Smooth muscle cell (in vitro differentiated cells): Measurements from ENCODE around the gene GNG3. TPM values are rescaled to one million over a fixed set of nuclear protein-coding genes. Genes with fewer than 3 reads are reported as not detected.

Experiments
- DNase-seq: peaks from one replicate; lab custom pipeline; 2025; ENCODE audit not compliant: unreplicated experiment; lab: John Stamatoyannopoulos, UW
- H2AFZ ChIP-seq: fragments of 200-600 bp; sonication (generic); 2 replicates; pipeline ENCODE4 v1.6.0; 2016; ENCODE audit warnings: antibody characterized with exemption, low read depth, mild to moderate bottlenecking
- H3F3A ChIP-seq: fragments of 200-600 bp; sonication (generic); 2 replicates; pipeline ENCODE4 v1.6.0; 2017; ENCODE audit warnings: antibody characterized with exemption, low read depth
- H3K27ac ChIP-seq: fragments of 200-600 bp; sonication (generic); 2 replicates; pipeline ENCODE4 v1.5.1; 2016; ENCODE audit warnings: low read depth, mild to moderate bottlenecking
- H3K27me3 ChIP-seq: fragments of 200-600 bp; sonication (generic); 2 replicates; pipeline ENCODE4 v1.6.1; 2016; ENCODE audit warnings: low read depth, mild to moderate bottlenecking
- H3K36me3 ChIP-seq: fragments of 200-600 bp; sonication (generic); 2 replicates; pipeline ENCODE4 v1.5.1; 2016; ENCODE audit warnings: low read depth
- H3K4me1 ChIP-seq: fragments of 200-600 bp; sonication (generic); 2 replicates; pipeline ENCODE4 v1.5.1; 2016; ENCODE audit warnings: low read depth
- H3K4me2 ChIP-seq: fragments of 200-600 bp; sonication (generic); 2 replicates; pipeline ENCODE4 v1.6.0; 2016; ENCODE audit warnings: mild to moderate bottlenecking
- H3K4me3 ChIP-seq: fragments of 200-600 bp; sonication (generic); 2 replicates; pipeline ENCODE4 v1.5.1; 2016; ENCODE audit warnings: mild to moderate bottlenecking
- H3K79me2 ChIP-seq: fragments of 200-600 bp; sonication (generic); 2 replicates; pipeline ENCODE4 v1.6.0; 2016; ENCODE audit warnings: low read depth, mild to moderate bottlenecking
- H3K9ac ChIP-seq: fragments of 200-600 bp; sonication (generic); 2 replicates; pipeline ENCODE4 v1.6.0; 2016; ENCODE audit warnings: low read depth
- H3K9me3 ChIP-seq: fragments of 200-600 bp; sonication (generic); replicated peaks from 2 replicates; pipeline ENCODE4 v1.5.1; 2016; ENCODE audit warnings: low read depth
- H4K20me1 ChIP-seq: fragments of 200-600 bp; sonication (generic); 2 replicates; pipeline ENCODE4 v1.6.0; 2016; ENCODE audit warnings: low read depth
- WGBS: methylation state at CpG from one replicate; pipeline ENCODE4 v1.1.7; 2016; ENCODE audit warnings: low lambda C conversion rate; 5-methylcytosine and 5-hydroxymethylcytosine counted together
- polyA plus RNA-seq: library from polyadenylated mRNA; unstranded; fragments of >200 nt; fragmentation: Nextera tagmentation; extraction: Ambion mirVana; gene quantifications from 2 replicates; pipeline ENCODE4 v1.2.1, GENCODE V29; 2016
- total RNA-seq: library from RNA; depleted of rRNA; stranded (reverse); fragments of >200 nt; gene quantifications from 2 replicates; pipeline ENCODE4 v1.2.3, GENCODE V29; 2014
- TF ChIP-seq, protein P1 (sequence below): fragments of 200-600 bp; sonication (generic); IDR thresholded peaks from 2 replicates; pipeline ENCODE4 v1.5.1; 2017; ENCODE audit warnings: borderline replicate concordance, mild to moderate bottlenecking, antibody characterized with exemption; ENCODE audit not compliant: insufficient read depth, poor library complexity, severe bottlenecking

The GNG3 gene
- total and polyA plus RNA-seq, 2 experiments from 2014 or later, result 0.18 TPM; not detected in 1

DNA sequence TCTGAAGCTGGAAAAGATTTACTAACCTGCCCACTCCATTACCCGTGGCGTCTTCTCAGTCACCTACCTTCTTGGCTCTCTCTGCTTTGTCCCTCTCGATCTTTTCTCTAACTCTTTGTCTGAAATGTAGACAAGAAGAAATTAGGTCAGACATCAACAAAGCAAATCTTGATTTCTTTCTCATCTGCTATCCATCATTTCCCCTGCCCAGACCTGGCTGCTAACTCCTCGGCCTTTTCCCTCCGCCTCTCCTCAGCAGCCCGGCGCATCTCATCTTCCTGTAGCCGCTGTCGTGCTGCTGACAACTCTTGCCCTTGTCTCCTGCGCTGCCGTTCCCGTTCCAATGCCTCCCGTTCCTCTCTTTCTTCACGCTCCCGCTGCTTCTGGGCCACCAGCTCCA is 29.8 kb upstream of the GNG3 start:
- Histone ChIP-seq H3K79me2 (peaks cover 24% of the 10 kb centered on the region), H4K20me1 (no peaks in the 10 kb centered on the region), H3K4me2 (peak overlapping the region; percentile 91), H3K4me1 (peaks cover 7% of the 10 kb centered on the region), H3K4me3 (peak overlapping the region; percentile 92), H3K9me3 (no peaks in the 10 kb centered on the region), H3K9ac (peak overlapping the region; percentile 95), H2AFZ (no peak overlapping the region), H3K27me3 (no peaks in the 10 kb centered on the region), H3K27ac (peak overlapping the region; percentile 72), H3K36me3 (no peaks in the 10 kb centered on the region), H3F3A (peaks cover 27% of the 10 kb centered on the region)
- no peak for DNase-seq
- TF ChIP-seq, protein P1, sequence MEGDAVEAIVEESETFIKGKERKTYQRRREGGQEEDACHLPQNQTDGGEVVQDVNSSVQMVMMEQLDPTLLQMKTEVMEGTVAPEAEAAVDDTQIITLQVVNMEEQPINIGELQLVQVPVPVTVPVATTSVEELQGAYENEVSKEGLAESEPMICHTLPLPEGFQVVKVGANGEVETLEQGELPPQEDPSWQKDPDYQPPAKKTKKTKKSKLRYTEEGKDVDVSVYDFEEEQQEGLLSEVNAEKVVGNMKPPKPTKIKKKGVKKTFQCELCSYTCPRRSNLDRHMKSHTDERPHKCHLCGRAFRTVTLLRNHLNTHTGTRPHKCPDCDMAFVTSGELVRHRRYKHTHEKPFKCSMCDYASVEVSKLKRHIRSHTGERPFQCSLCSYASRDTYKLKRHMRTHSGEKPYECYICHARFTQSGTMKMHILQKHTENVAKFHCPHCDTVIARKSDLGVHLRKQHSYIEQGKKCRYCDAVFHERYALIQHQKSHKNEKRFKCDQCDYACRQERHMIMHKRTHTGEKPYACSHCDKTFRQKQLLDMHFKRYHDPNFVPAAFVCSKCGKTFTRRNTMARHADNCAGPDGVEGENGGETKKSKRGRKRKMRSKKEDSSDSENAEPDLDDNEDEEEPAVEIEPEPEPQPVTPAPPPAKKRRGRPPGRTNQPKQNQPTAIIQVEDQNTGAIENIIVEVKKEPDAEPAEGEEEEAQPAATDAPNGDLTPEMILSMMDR, result no peak
- 93% methylated on average over 15 of the region's 15 CpGs for WGBS

DNA sequence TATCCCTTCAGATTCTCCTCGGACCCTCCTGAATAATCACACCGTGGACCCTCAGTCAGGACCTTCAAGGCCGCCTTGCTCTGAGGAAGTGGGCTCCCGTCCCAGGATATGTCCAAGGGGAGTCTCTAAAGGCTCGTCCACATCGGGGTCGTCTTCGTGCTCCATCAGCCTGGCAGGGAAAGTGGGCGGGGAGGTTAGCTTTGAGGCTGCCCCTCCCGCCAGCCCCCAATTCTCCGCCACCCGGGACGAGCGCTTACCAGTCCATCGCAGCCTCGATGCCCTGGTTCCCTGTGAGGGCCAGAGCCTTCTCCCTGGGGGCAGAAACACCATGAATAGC is 29.1 kb upstream of the GNG3 start:
- peaks cover 7% of the 10 kb centered on the region for H3K4me1 ChIP-seq
- no peak for DNase-seq
- WGBS, result 10% methylated on average over 13 of the region's 16 CpGs
- H3K9me3 ChIP-seq, result no peaks in the 10 kb centered on the region
- H4K20me1 ChIP-seq, result no peaks in the 10 kb centered on the region
- TF ChIP-seq, protein P1, result no peak
- peak overlapping the region; percentile 95 for H3K9ac ChIP-seq
- H3K79me2 ChIP-seq, result peaks cover 24% of the 10 kb centered on the region
- peak overlapping the region; percentile 37 for H2AFZ ChIP-seq
- H3K4me2 ChIP-seq, result peak overlapping the region; percentile 91
- H3K27me3 ChIP-seq, result no peaks in the 10 kb centered on the region
- H3K4me3 ChIP-seq, result peak overlapping the region; percentile 92
- H3K36me3 ChIP-seq, result no peaks in the 10 kb centered on the region
- H3F3A ChIP-seq, result peaks cover 27% of the 10 kb centered on the region
- peak overlapping the region; percentile 72 for H3K27ac ChIP-seq

DNA sequence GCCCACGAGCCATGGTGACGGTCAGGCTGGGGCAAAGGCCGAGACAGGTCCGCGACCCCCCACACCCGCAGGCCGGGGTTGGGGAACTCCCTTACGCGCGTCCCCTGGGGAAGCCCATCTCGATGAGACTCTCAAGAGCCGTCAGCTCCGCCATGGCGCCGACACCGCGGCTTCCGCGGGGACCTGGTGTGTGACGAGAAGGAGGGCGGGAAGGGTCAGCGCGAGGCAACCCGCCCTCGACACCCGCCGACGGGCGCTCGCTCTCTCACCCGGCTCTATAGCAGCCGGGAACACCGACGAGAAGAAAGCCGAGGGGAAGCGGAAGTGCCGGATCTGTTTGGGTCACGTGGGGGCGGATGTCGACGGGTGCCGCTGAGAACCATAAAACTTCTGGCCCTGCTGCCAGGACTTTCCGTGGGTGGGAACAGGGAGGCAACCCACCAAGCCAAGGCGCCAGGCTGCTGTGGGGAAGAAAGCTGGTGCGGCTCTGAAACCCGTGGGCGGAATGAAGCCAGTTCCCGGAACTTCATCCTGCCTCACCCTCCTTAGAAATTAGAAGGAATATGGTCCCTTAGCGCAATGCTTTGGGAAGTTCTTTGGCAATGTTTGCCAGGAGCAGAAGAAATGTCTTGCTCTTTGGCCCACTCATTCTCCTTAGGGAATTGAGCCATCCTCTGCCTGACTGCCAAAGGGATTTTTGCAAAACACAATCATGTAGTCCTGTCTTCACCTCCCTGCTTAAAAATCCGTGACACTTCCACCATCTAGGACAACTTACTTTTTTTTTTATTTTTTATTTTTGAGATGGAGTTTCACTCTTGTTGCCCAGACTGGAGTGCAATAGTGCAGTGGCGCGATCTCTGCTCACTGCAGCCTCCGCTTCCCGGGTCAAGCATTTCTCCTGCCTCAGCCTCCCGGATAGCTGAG is 28.4 kb upstream of the GNG3 start, which contains the start of gene UBXN1:
UBXN1 (minus strand) TSS at position 304 of the 927 bp plus-strand sequence; CDS start at position 154, 150 bp downstream.
- H3K79me2 ChIP-seq, result peaks cover 21% of the 10 kb centered on the region
- H3K36me3 ChIP-seq, result no peaks in the 10 kb centered on the region
- TF ChIP-seq, protein P1, result no peak
- peak; percentile 61 for DNase-seq
- peaks cover 7% of the 10 kb centered on the region for H3K4me1 ChIP-seq
- H3K4me2 ChIP-seq, result peak within 1 kb of the TSS; percentile 91
- peaks cover 27% of the 10 kb centered on the region for H3F3A ChIP-seq
- no peaks in the 10 kb centered on the region for H3K27me3 ChIP-seq
- H3K9me3 ChIP-seq, result no peaks in the 10 kb centered on the region
- H3K4me3 ChIP-seq, result peak within 1 kb of the TSS; percentile 92
- peak within 1 kb of the TSS; percentile 72 for H3K27ac ChIP-seq
- H2AFZ ChIP-seq, result peak within 1 kb of the TSS; percentile 37
- no peaks in the 10 kb centered on the region for H4K20me1 ChIP-seq
- 12% methylated on average over 55 of the region's 55 CpGs for WGBS
- peak within 1 kb of the TSS; percentile 95 for H3K9ac ChIP-seq
